ENCODE measurements around the gene ALPI. TPM values are rescaled to one million over a fixed set of nuclear protein-coding genes. Genes with fewer than 3 reads are reported as not detected.
"Not testable (repeated sequence)": the region's sequence is repeated elsewhere in the genome, so short reads cannot be mapped to it uniquely, and the experiment has no call there.

ALPI gene
- total and polyA plus RNA-seq, 12 donors: not detected

DNA sequence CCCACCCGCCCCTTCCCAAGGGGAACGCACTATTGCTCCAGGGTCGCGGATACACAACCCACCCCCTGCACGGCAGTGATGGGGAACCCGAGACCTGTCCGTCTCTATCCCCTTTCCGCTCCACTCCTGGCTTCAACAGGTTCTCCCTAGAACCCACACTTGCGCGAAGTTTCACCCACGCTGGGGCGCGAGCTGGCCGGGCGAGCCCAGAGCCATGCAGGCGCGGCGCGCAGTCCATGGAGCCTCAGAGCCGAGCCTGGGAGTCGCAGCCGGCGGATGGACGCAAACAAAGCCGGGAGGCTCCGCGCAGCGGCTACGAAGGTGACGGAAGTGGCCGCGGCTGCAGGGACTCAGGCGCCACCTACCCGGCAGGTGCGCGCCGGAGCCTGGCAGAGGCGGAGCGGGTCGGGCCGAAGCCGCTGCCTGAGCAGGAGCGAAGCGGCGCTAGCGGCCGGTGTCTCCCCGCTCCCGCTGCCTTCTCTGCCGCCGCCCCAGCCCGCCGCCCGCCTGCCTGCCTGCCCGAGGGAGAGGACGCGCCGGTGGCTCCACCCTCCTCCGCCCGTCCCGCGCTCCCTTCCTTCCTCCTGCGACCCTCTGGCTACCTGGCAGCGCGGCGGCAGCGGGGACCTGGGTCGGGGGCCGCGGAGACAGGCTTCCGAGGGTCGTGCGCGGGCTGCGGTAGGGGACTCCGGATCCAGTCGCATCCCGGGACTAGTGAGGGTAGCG, 35.3 kb upstream of the ALPI start:
- no peak for TF ChIP-seq CTCF (IDR thresholded peaks at IDR 0.05)
- Histone ChIP-seq H3K36me3 (no peaks in the 10 kb centered on the region), H3K9me3 (peaks cover 0 to 19% (median 0%) of the 10 kb centered on the region in 11 donors), H3K27me3 (peaks cover 33 to 95% (median 88%) of the 10 kb centered on the region in 7 donors), H3K27ac (no peak overlapping the region), H3K4me3 (peak overlapping the region in 8 of 10 donors; percentile 8 to 30 (median 18)), H3K4me1 (peaks cover 3 to 28% (median 20%) of the 10 kb centered on the region in 9 donors)
- WGBS, 2 donors: 1% methylated on average over 59 to 77 of the region's 79 CpGs
- DNase-seq: no peak
- intact Hi-C loops (cut with DNase I): no loop called here
- ATAC-seq: peak in 1 of 8 donors; percentile 32

DNA sequence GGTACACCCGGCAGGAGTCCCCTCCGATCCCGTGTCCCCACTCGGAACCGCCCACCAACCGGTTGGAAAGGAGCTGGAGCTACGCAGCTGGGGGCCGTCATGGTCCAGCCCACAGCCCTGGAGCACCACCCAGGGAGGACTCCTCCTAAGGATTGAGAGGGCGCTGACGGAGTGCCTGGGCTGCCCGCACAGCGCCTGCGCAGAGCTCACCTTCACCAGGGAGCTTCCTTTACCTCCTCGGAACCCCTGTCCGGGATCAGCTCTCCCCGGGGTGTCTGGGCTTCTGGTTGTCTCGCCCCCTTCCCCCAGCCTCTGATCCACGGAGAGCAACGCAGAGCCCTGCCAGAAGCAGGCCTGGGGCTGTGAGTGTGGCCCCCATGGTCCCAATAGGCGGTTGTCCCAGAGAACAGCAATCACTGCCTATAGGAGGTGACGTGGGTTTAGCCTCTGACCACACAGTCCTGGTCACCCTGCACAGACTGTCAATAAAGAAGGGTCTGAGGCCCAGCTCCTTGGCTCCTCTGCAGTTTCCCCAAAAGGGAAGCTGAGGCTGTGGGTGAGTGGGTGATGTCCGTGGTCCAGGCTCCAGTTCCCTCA, 34.7 kb upstream of the ALPI start:
- Histone ChIP-seq H3K9me3 (peaks cover 0 to 19% (median 0%) of the 10 kb centered on the region in 11 donors), H3K4me1 (peaks cover 3 to 28% (median 20%) of the 10 kb centered on the region in 9 donors), H3K27me3 (peaks cover 33 to 95% (median 85%) of the 10 kb centered on the region in 7 donors), H3K4me3 (peak overlapping the region in 4 of 10 donors; percentile 8 to 30 (median 14)), H3K27ac (no peak overlapping the region), H3K36me3 (no peaks in the 10 kb centered on the region)
- DNase-seq: no peak
- no peak for TF ChIP-seq CTCF (IDR thresholded peaks at IDR 0.05)
- no peak for ATAC-seq
- intact Hi-C loops (cut with DNase I): no loop called here
- 14 to 16% methylated on average over 22 of the region's 22 CpGs for WGBS, 2 donors

- Histone ChIP-seq H3K27ac (no peak overlapping the region), H3K27me3 (peaks cover 33 to 91% (median 80%) of the 10 kb centered on the region in 7 donors)
- ATAC-seq: no peak
Measured at GRCh38 chr2:232422051-232422450, 33.9 kb upstream of the ALPI start.

GRCh38 chr2:232422996-232423395, 33.0 kb upstream of the ALPI start:
- DNase-seq; ATAC-seq; H3K4me3 ChIP-seq; H3K27ac ChIP-seq; H3K36me3 ChIP-seq; intact Hi-C loops (cut with DNase I): not testable (repeated sequence)
- H3K27me3 ChIP-seq: peaks cover 33 to 90% (median 74%) of the 10 kb centered on the region in 7 donors
- peaks cover 0 to 19% (median 0%) of the 10 kb centered on the region in 11 donors for H3K9me3 ChIP-seq
- H3K4me1 ChIP-seq: peaks cover 3 to 28% (median 20%) of the 10 kb centered on the region in 9 donors
- 28 to 36% methylated on average over 3 of the region's 3 CpGs for WGBS, 2 donors

More at GRCh38 chr2:232422051-232422450, 33.9 kb upstream of the ALPI start:
- WGBS, 2 donors: 79 to 90% methylated on average over 10 of the region's 10 CpGs
- Histone ChIP-seq H3K4me1 (peaks cover 3 to 28% (median 20%) of the 10 kb centered on the region in 9 donors), H3K9me3 (peaks cover 0 to 19% (median 0%) of the 10 kb centered on the region in 11 donors), H3K36me3 (no peaks in the 10 kb centered on the region), H3K4me3 (no peak overlapping the region)
- DNase-seq: no peak
- TF ChIP-seq CTCF (IDR thresholded peaks at IDR 0.05): no peak
- intact Hi-C loops (cut with DNase I): no loop called here

- ATAC-seq; DNase-seq; H3K4me3 ChIP-seq; H3K36me3 ChIP-seq; H3K27ac ChIP-seq; intact Hi-C loops (cut with DNase I): not testable (repeated sequence)
- Histone ChIP-seq H3K27me3 (peaks cover 30 to 87% (median 71%) of the 10 kb centered on the region in 7 donors), H3K9me3 (peaks cover 0 to 19% (median 0%) of the 10 kb centered on the region in 11 donors), H3K4me1 (peaks cover 3 to 26% (median 20%) of the 10 kb centered on the region in 9 donors)
- WGBS, 2 donors: 13 to 24% methylated on average over 6 to 7 of the region's 7 CpGs
Measured at GRCh38 chr2:232423407-232423806, 32.5 kb upstream of the ALPI start.

Data from heart right ventricle (tissue), 16 donors.